ENCODE measurements around the gene NDUFA11. TPM values are rescaled to one million over a fixed set of nuclear protein-coding genes. Genes with fewer than 3 reads are reported as not detected.

Gene NDUFA11
- total RNA-seq, 1 donor = 265 TPM

DNA sequence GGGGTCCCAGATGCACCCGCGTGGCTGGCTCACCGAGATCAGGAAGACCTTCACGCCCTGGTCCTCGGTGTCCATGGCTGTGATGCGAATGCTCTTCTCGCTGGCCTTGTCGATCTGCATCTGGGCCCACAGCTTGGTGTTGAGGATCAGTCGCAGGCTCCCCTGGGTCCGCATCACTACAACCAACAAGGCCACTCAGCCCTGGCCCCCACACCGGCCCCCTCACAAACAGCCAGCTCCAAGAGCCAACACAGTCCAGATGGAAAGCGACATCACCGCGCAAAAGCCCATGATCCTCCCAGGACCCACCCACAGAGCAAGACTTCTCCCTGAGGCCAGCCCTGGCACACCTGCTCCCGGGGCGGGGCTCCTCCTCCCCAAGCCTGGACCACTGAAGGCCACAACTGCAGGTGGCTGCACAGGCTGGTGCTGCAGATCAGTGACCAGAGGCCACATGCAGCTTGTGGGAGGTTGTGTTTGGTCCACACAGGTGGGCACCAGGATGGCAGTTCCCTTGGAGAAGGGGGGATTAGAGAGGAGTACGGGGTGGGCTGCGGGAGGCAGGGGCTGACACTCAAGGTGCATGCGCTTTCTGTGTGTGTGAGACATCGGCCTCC lies 15.0 kb upstream of the NDUFA11 start:
- H4K20me1 ChIP-seq (ENCODE audit: insufficient read depth, low read length) = no peaks in the 10 kb centered on the region
- no peaks in the 10 kb centered on the region for H3K9me3 ChIP-seq (ENCODE audit: low read depth, low read length)
- H2AFZ ChIP-seq (ENCODE audit: low read length) = no peak overlapping the region
- peak; percentile 79 for DNase-seq (ENCODE audit: insufficient read length, low spot score, missing footprints)
- peaks cover 42% of the 10 kb centered on the region for H3K36me3 ChIP-seq (ENCODE audit: insufficient read depth, low read length)
- H3K4me1 ChIP-seq (ENCODE audit: insufficient read depth, low read length) = peaks cover 11% of the 10 kb centered on the region
- TF ChIP-seq, protein P1, sequence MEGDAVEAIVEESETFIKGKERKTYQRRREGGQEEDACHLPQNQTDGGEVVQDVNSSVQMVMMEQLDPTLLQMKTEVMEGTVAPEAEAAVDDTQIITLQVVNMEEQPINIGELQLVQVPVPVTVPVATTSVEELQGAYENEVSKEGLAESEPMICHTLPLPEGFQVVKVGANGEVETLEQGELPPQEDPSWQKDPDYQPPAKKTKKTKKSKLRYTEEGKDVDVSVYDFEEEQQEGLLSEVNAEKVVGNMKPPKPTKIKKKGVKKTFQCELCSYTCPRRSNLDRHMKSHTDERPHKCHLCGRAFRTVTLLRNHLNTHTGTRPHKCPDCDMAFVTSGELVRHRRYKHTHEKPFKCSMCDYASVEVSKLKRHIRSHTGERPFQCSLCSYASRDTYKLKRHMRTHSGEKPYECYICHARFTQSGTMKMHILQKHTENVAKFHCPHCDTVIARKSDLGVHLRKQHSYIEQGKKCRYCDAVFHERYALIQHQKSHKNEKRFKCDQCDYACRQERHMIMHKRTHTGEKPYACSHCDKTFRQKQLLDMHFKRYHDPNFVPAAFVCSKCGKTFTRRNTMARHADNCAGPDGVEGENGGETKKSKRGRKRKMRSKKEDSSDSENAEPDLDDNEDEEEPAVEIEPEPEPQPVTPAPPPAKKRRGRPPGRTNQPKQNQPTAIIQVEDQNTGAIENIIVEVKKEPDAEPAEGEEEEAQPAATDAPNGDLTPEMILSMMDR (IDR thresholded peaks at IDR 0.05; ENCODE audit: extremely low read depth, low read depth, low read length) = no peak
- no peak overlapping the region for H3K4me3 ChIP-seq (ENCODE audit: insufficient read depth, low read length)
- H3K27ac ChIP-seq (ENCODE audit: low read depth, low read length) = no peak overlapping the region
- no peaks in the 10 kb centered on the region for H3K27me3 ChIP-seq (ENCODE audit: insufficient read depth, low read length)
- H3K79me2 ChIP-seq (ENCODE audit: insufficient read depth, low read length) = no peaks in the 10 kb centered on the region
- no peak overlapping the region for H3K4me2 ChIP-seq (ENCODE audit: insufficient read depth, low read length)

DNA sequence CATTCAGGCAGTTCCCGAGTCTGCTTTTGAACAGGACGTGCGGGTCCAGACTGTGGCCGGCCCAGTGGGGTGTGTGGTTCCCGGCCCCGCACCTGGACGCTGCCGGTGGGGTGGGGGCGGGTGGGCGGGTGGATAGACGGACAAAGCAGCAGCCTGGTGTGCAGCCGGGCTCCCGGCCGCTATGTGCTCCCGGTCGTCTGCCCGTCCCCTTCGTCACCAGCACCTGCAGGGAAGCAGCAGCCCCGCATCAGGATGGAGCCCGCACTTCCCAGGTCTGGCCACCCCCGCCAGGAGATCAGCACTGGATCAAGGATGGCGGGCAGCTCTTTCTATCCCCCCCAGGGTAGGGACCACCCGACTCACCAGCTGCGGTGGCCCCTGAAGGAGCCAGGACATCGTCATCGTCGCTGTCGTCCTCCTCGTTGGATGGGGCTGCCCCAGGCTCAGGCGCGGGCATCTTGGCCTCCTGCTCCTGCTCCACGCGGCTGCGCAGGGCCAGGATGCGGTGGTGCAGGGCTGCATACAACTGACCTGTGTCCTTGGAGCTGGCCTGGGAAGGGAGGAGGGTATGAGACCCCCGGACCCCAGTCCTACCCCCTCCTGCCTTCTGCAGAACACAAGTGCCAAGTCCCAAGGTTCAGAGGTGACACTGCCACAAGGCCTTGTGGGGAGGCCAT lies 14.0 kb upstream of the NDUFA11 start:
- no peak overlapping the region for H3K4me2 ChIP-seq (ENCODE audit: insufficient read depth, low read length)
- no peak overlapping the region for H3K4me3 ChIP-seq (ENCODE audit: insufficient read depth, low read length)
- H3K36me3 ChIP-seq (ENCODE audit: insufficient read depth, low read length) = peaks cover 35% of the 10 kb centered on the region

DNA sequence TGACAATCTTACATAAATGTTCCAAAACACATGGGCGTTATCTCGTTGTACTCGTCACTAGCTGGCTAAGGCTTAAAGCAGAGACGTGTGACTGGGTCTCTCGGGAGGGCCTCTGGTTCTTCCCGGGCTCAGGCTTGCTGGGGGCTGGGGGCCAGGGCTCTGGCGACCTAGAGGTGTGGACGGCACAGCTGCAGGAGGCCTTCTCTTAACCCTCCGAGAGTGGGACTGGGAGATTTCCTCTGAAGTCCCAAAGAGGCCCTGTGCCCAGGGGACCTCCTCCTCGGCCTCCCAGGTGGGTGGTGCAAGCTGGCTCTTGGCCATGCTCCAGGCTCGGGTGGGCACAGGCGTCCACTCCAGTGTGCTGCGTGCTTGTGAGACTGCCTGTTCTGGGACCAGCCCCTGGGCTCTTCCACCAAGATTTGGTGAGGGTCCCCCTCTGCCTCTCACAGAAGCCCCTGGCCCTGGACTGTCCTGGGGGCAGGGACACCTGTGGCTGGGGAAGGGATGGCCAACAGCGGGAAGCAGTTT lies 12.7 kb upstream of the NDUFA11 start:
- H3K27ac ChIP-seq (ENCODE audit: low read depth, low read length) = no peak overlapping the region
- no peaks in the 10 kb centered on the region for H4K20me1 ChIP-seq (ENCODE audit: insufficient read depth, low read length)
- H3K4me3 ChIP-seq (ENCODE audit: insufficient read depth, low read length) = no peak overlapping the region
- TF ChIP-seq, protein P1 (IDR thresholded peaks at IDR 0.05; ENCODE audit: extremely low read depth, low read depth, low read length) = no peak
- H3K4me1 ChIP-seq (ENCODE audit: insufficient read depth, low read length) = peaks cover 11% of the 10 kb centered on the region
- no peak overlapping the region for H3K4me2 ChIP-seq (ENCODE audit: insufficient read depth, low read length)
- H3K9me3 ChIP-seq (ENCODE audit: low read depth, low read length) = no peaks in the 10 kb centered on the region
- DNase-seq (ENCODE audit: insufficient read length, low spot score, missing footprints) = peak; percentile 32
- no peaks in the 10 kb centered on the region for H3K27me3 ChIP-seq (ENCODE audit: insufficient read depth, low read length)
- H3K36me3 ChIP-seq (ENCODE audit: insufficient read depth, low read length) = peaks cover 24% of the 10 kb centered on the region
- H3K79me2 ChIP-seq (ENCODE audit: insufficient read depth, low read length) = no peaks in the 10 kb centered on the region
- no peak overlapping the region for H2AFZ ChIP-seq (ENCODE audit: low read length)

More for the DNA sequence above, 14.0 kb upstream of the NDUFA11 start:
- TF ChIP-seq, protein P1 (IDR thresholded peaks at IDR 0.05; ENCODE audit: extremely low read depth, low read depth, low read length) = no peak
- Histone ChIP-seq H3K27ac (ENCODE audit: low read depth, low read length) (no peak overlapping the region), H4K20me1 (ENCODE audit: insufficient read depth, low read length) (no peaks in the 10 kb centered on the region), H3K9me3 (ENCODE audit: low read depth, low read length) (no peaks in the 10 kb centered on the region), H3K4me1 (ENCODE audit: insufficient read depth, low read length) (peaks cover 11% of the 10 kb centered on the region), H3K27me3 (ENCODE audit: insufficient read depth, low read length) (no peaks in the 10 kb centered on the region), H2AFZ (ENCODE audit: low read length) (no peak overlapping the region), H3K79me2 (ENCODE audit: insufficient read depth, low read length) (no peaks in the 10 kb centered on the region)
- DNase-seq (ENCODE audit: insufficient read length, low spot score, missing footprints) = no peak

DNA sequence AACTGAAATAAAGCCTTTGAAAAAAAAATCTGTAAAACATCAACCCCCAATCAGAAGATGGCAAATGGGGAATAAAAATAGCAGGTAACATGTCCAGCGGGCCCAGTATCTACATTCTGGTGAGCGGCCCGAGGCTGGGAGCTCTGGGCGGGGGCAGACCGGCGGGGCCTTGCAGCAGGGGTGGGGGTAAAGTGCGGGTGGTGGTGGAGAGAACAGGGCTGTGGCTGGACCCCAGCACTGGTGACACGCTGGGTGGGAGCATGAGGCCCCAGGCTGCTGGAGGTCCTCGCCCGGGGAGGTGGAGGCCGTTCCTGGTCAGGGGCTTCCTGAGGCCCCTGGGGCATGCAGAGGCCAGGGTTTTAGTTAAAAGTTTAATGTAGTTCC lies 12.2 kb upstream of the NDUFA11 start:
- Histone ChIP-seq H3K79me2 (ENCODE audit: insufficient read depth, low read length) (no peaks in the 10 kb centered on the region), H4K20me1 (ENCODE audit: insufficient read depth, low read length) (no peaks in the 10 kb centered on the region), H3K27me3 (ENCODE audit: insufficient read depth, low read length) (no peaks in the 10 kb centered on the region), H3K4me3 (ENCODE audit: insufficient read depth, low read length) (no peak overlapping the region), H3K4me2 (ENCODE audit: insufficient read depth, low read length) (no peak overlapping the region), H3K4me1 (ENCODE audit: insufficient read depth, low read length) (peaks cover 11% of the 10 kb centered on the region), H3K9me3 (ENCODE audit: low read depth, low read length) (no peaks in the 10 kb centered on the region), H3K27ac (ENCODE audit: low read depth, low read length) (no peak overlapping the region), H2AFZ (ENCODE audit: low read length) (no peak overlapping the region), H3K36me3 (ENCODE audit: insufficient read depth, low read length) (peaks cover 22% of the 10 kb centered on the region)
- TF ChIP-seq, protein P1 (IDR thresholded peaks at IDR 0.05; ENCODE audit: extremely low read depth, low read depth, low read length) = no peak
- DNase-seq (ENCODE audit: insufficient read length, low spot score, missing footprints) = peak; percentile 77
